ENCODE measurements around the gene PLCD3. TPM values are rescaled to one million over a fixed set of nuclear protein-coding genes. Genes with fewer than 3 reads are reported as not detected.
A peak's percentile ranks its signal among the peaks of the same experiment; 100 is the strongest.

PLCD3 gene
- total RNA-seq, 1 experiment from 2014 or later: 35.1 TPM

DNA sequence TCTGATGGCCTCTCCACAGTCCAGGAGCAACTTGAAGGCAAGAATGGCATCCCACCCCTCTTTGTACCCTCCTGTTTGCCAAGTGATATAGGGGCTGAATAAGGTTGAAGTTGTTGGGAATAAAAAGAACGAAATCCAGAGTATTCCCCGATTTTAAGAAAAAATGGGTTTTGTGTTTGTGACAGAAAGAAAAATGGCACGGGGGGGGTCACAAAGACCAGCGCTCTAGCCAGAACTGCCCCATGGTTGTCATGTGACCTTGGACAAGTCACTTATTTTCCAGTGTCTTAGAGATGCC, 14.2 kb upstream of the PLCD3 start:
- peaks cover 5% of the 10 kb centered on the region for H3F3A ChIP-seq (ENCODE audit: low read length, unreplicated experiment)
- peak overlapping the region; percentile 76 for H3K4me3 ChIP-seq (ENCODE audit: low read length)
- H3K79me2 ChIP-seq (ENCODE audit: low read length): peaks cover 39% of the 10 kb centered on the region
- H3K27me3 ChIP-seq (ENCODE audit: low read length): no peaks in the 10 kb centered on the region
- H4K20me1 ChIP-seq (ENCODE audit: low read length): peaks cover 31% of the 10 kb centered on the region
- BruUV-seq (replicated peaks): no TSS peak
- POLR2A ChIA-PET (ENCODE audit: unreplicated experiment): interaction anchor here (0.6 kb wide), 1 partner anchor 26 kb away, joined by 3 read pairs; no protein-coding TSS in a partner anchor
- no peaks in the 10 kb centered on the region for H3K9me3 ChIP-seq (ENCODE audit: low read length)
- H3K9ac ChIP-seq (ENCODE audit: low read length): peak overlapping the region; percentile 95
- TF ChIP-seq EZH2phosphoT487 (IDR thresholded peaks at IDR 0.05; ENCODE audit: borderline replicate concordance, low read length) (no peak), EZH2 (IDR thresholded peaks at IDR 0.05; ENCODE audit: low read length, unreplicated experiment) (no peak)
- TF ChIP-seq, protein P1, sequence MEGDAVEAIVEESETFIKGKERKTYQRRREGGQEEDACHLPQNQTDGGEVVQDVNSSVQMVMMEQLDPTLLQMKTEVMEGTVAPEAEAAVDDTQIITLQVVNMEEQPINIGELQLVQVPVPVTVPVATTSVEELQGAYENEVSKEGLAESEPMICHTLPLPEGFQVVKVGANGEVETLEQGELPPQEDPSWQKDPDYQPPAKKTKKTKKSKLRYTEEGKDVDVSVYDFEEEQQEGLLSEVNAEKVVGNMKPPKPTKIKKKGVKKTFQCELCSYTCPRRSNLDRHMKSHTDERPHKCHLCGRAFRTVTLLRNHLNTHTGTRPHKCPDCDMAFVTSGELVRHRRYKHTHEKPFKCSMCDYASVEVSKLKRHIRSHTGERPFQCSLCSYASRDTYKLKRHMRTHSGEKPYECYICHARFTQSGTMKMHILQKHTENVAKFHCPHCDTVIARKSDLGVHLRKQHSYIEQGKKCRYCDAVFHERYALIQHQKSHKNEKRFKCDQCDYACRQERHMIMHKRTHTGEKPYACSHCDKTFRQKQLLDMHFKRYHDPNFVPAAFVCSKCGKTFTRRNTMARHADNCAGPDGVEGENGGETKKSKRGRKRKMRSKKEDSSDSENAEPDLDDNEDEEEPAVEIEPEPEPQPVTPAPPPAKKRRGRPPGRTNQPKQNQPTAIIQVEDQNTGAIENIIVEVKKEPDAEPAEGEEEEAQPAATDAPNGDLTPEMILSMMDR (conservative IDR thresholded peaks at IDR 0.05; ENCODE audit: low read depth, low read length): no peak
- H3K27ac ChIP-seq (ENCODE audit: low read length): peak overlapping the region; percentile 90; the same call in 1 of the 2 replicates
- intact Hi-C loops (cut with micrococcal nuclease): no loop called here
- H3K4me2 ChIP-seq (ENCODE audit: low read length): peak overlapping the region; percentile 88
- peaks cover 23% of the 10 kb centered on the region for H3K4me1 ChIP-seq (ENCODE audit: insufficient read depth, low read length)
- no peaks in the 10 kb centered on the region for H3K9me2 ChIP-seq (replicated peaks; ENCODE audit: low read length)
- ATAC-seq: no peak
- DNase-seq: no peak
- H3K36me3 ChIP-seq (ENCODE audit: low read depth, low read length): 0 out of 2 replicates have a peak, but pooled peaks cover 4% of the 10 kb centered on the region
- 0 out of 2 replicates have a peak overlapping the region, but pooled peaks have one; percentile 92 for H2AFZ ChIP-seq (ENCODE audit: low read length)
- CTCF ChIA-PET: interaction anchor here (0.6 to 2.4 kb wide), 2 partner anchors 11 to 179 kb away, joined by 11 to 19 read pairs; partner anchors contain the start of genes ACBD4 and C1QL1

DNA sequence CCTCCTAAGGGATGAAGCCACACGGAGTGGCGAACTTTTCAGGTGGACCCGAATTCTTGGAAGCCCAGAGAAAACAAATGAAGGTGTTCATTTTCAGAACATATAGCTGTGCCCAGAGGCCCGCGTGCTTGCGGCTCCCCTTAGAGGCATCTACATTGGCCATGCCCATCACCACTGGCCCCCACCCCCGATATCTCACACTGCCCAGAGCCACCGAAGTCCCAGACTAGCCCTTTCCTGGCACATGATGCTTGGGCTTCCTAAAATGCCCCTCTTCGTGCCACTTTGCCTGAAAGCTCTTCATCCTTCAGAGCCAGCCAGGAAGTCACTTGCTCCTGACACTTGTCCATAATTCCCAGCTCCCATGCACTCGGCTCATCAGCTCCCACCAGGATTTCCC, 13.9 kb upstream of the PLCD3 start:
- H3K79me2 ChIP-seq (ENCODE audit: low read length): peaks cover 35% of the 10 kb centered on the region
- peak overlapping the region; percentile 88 for H3K4me2 ChIP-seq (ENCODE audit: low read length)
- no peak overlapping the region for H2AFZ ChIP-seq (ENCODE audit: low read length)
- H3K4me1 ChIP-seq (ENCODE audit: insufficient read depth, low read length): peaks cover 19% of the 10 kb centered on the region
- no peaks in the 10 kb centered on the region for H3K9me3 ChIP-seq (ENCODE audit: low read length)
- H3K36me3 ChIP-seq (ENCODE audit: low read depth, low read length): 0 out of 2 replicates have a peak, but pooled peaks cover 4% of the 10 kb centered on the region
- BruUV-seq (replicated peaks): no TSS peak
- H3K9ac ChIP-seq (ENCODE audit: low read length): no peak overlapping the region
- TF ChIP-seq, protein P1 (conservative IDR thresholded peaks at IDR 0.05; ENCODE audit: low read depth, low read length): no peak
- TF ChIP-seq EZH2phosphoT487 (IDR thresholded peaks at IDR 0.05; ENCODE audit: borderline replicate concordance, low read length) (no peak), EZH2 (IDR thresholded peaks at IDR 0.05; ENCODE audit: low read length, unreplicated experiment) (no peak)
- H3K27me3 ChIP-seq (ENCODE audit: low read length): no peaks in the 10 kb centered on the region
- H4K20me1 ChIP-seq (ENCODE audit: low read length): peaks cover 27% of the 10 kb centered on the region
- no peak for DNase-seq
- ChIA-PET POLR2A (ENCODE audit: unreplicated experiment) (interaction anchor here (0.6 kb wide), 1 partner anchor 27 kb away, joined by 3 read pairs; no protein-coding TSS in a partner anchor), CTCF (interaction anchor here (0.6 to 2.4 kb wide), 2 partner anchors 11 to 178 kb away, joined by 11 to 19 read pairs; partner anchors contain the start of genes ACBD4 and C1QL1)
- no peak overlapping the region for H3K4me3 ChIP-seq (ENCODE audit: low read length)
- H3K27ac ChIP-seq (ENCODE audit: low read length): no peak overlapping the region
- H3K9me2 ChIP-seq (replicated peaks; ENCODE audit: low read length): no peaks in the 10 kb centered on the region
- intact Hi-C loops (cut with micrococcal nuclease): no loop called here
- no peak for ATAC-seq
- peaks cover 2% of the 10 kb centered on the region for H3F3A ChIP-seq (ENCODE audit: low read length, unreplicated experiment)

DNA sequence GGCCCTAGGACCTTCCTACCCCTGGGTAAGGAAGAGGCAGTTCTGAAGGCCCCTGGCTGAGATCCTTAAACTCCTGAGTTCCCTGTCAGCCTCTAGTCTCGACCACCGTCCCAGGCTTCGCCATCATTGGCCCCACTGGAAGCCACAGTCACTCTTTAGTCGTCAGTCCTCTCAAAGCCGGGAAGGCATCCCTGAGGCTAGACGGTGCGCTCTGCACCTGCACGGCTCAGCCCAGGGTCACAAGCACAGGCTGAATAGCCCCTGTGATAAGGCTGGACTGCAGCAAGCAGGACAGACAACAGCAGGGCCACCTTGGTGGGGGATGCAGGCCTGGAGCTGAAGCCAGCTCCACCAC, 12.7 kb upstream of the PLCD3 start:
- ATAC-seq (no peak), DNase-seq (no peak)
- H3K36me3 ChIP-seq (ENCODE audit: low read depth, low read length): no peaks in the 10 kb centered on the region
- peaks cover 16% of the 10 kb centered on the region for H4K20me1 ChIP-seq (ENCODE audit: low read length)
- no peak overlapping the region for H2AFZ ChIP-seq (ENCODE audit: low read length)
- intact Hi-C loops (cut with micrococcal nuclease): no loop called here
- POLR2A ChIA-PET (ENCODE audit: unreplicated experiment): no interaction called here
- H3K4me3 ChIP-seq (ENCODE audit: low read length): no peak overlapping the region
- no peak overlapping the region for H3K27ac ChIP-seq (ENCODE audit: low read length)
- H3F3A ChIP-seq (ENCODE audit: low read length, unreplicated experiment): peaks cover 3% of the 10 kb centered on the region
- no peaks in the 10 kb centered on the region for H3K9me3 ChIP-seq (ENCODE audit: low read length)
- TF ChIP-seq EZH2phosphoT487 (IDR thresholded peaks at IDR 0.05; ENCODE audit: borderline replicate concordance, low read length) (no peak), EZH2 (IDR thresholded peaks at IDR 0.05; ENCODE audit: low read length, unreplicated experiment) (no peak)
- TF ChIP-seq, protein P1 (conservative IDR thresholded peaks at IDR 0.05; ENCODE audit: low read depth, low read length): no peak
- peaks cover 23% of the 10 kb centered on the region for H3K79me2 ChIP-seq (ENCODE audit: low read length)
- peaks cover 16% of the 10 kb centered on the region for H3K4me1 ChIP-seq (ENCODE audit: insufficient read depth, low read length)
- CTCF ChIA-PET: interaction anchor here (1.0 kb wide), 1 partner anchor 10 kb away, joined by 15 read pairs; the partner anchor contains the start of gene ACBD4
- no peaks in the 10 kb centered on the region for H3K27me3 ChIP-seq (ENCODE audit: low read length)
- peak overlapping the region; percentile 74; the same call in 1 of the 2 replicates for H3K4me2 ChIP-seq (ENCODE audit: low read length)
- no peak overlapping the region for H3K9ac ChIP-seq (ENCODE audit: low read length)
- no TSS peak for BruUV-seq (replicated peaks)
- H3K9me2 ChIP-seq (replicated peaks; ENCODE audit: low read length): no peaks in the 10 kb centered on the region

Measured in PC-3 (cell line).